Neural cell (in vitro differentiated cells): Measurements from ENCODE around the gene RNF133. TPM values are rescaled to one million over a fixed set of nuclear protein-coding genes. Genes with fewer than 3 reads are reported as not detected.

Source experiments
- H2AFZ ChIP-seq: fragments of 200-600, 300-800 bp; sonication (generic), shearing (Covaris generic); 2 replicates; pipeline ENCODE4 v1.6.0; 2014; ENCODE audit warnings: low read depth, mild to moderate bottlenecking, antibody characterized with exemption, low read length, moderate library complexity
- H3F3A ChIP-seq: fragments of 200-600 bp; shearing (Covaris generic); 2 replicates; pipeline ENCODE4 v1.6.1; 2016; ENCODE audit warnings: mild to moderate bottlenecking, moderate library complexity, mixed read lengths, antibody characterized with exemption, low read length; ENCODE audit not compliant: insufficient read depth, poor library complexity, severe bottlenecking
- H3K27ac ChIP-seq: fragments of 200-600, 300-800 bp; sonication (generic), shearing (Covaris generic); 2 replicates; pipeline ENCODE4 v1.5.1; 2014; ENCODE audit warnings: mild to moderate bottlenecking, low read length, moderate library complexity
- H3K27me3 ChIP-seq: fragments of 300-800, 200-600 bp; sonication (generic), shearing (Covaris generic); 2 replicates; pipeline ENCODE4 v1.6.0; 2014; ENCODE audit warnings: mild to moderate bottlenecking, low read depth, low read length, moderate library complexity; ENCODE audit not compliant: insufficient read depth
- H3K36me3 ChIP-seq: fragments of 300-800, 200-600 bp; sonication (generic), shearing (Covaris generic); 2 replicates; pipeline ENCODE4 v1.5.1; 2014; ENCODE audit warnings: mild to moderate bottlenecking, antibody characterized with exemption, low read length, moderate library complexity; ENCODE audit not compliant: insufficient read depth
- H3K4me2 ChIP-seq: fragments of 300-800, 200-600 bp; sonication (generic), shearing (Covaris generic); 2 replicates; pipeline ENCODE4 v1.6.0; 2014; ENCODE audit warnings: mild to moderate bottlenecking, low read length
- H3K4me3 ChIP-seq: fragments of 300-800, 200-600 bp; sonication (generic), shearing (Covaris generic); 2 replicates; pipeline ENCODE4 v1.5.1; 2014; ENCODE audit warnings: mild to moderate bottlenecking, low read length, moderate library complexity
- H3K79me2 ChIP-seq: fragments of 200-600 bp; shearing (Covaris generic); replicated peaks from 2 replicates; pipeline ENCODE4 v1.6.0; 2014; ENCODE audit warnings: mild to moderate bottlenecking, low read length, moderate library complexity; ENCODE audit not compliant: insufficient read depth
- H3K9ac ChIP-seq: fragments of 300-800, 200-600 bp; sonication (generic), shearing (Covaris generic); 2 replicates; pipeline ENCODE4 v1.6.1; 2016; ENCODE audit warnings: mild to moderate bottlenecking, low read length, mixed read lengths
- H3K9me2 ChIP-seq: fragments of 200-600 bp; shearing (Covaris generic); 2 replicates; pipeline ENCODE4 v1.6.1; 2016; ENCODE audit warnings: mild to moderate bottlenecking, low read length, mixed read lengths; ENCODE audit not compliant: insufficient read depth
- H3K9me3 ChIP-seq: fragments of 200-600, 300-800 bp; sonication (generic), shearing (Covaris generic); 2 replicates; pipeline ENCODE4 v1.6.1; 2016; ENCODE audit warnings: mild to moderate bottlenecking, mixed run types, low read length, moderate library complexity, mixed read lengths
- H4K20me1 ChIP-seq: fragments of 200-600 bp; shearing (Covaris generic); 2 replicates; pipeline ENCODE4 v1.6.1; 2016; ENCODE audit warnings: mild to moderate bottlenecking, mixed run types; ENCODE audit not compliant: insufficient read depth
- CTCF ChIP-seq: fragments of 450-650 bp; IDR thresholded peaks from 2 replicates; pipeline ENCODE4 v1.5.1; 2014; ENCODE audit warnings: antibody characterized with exemption, mild to moderate bottlenecking, moderate library complexity; ENCODE audit not compliant: poor library complexity, severe bottlenecking
- EP300 ChIP-seq: fragments of 450-650 bp; conservative IDR thresholded peaks from 2 replicates; pipeline ENCODE4 v1.6.1; 2014; ENCODE audit warnings: antibody characterized with exemption, mild to moderate bottlenecking, moderate library complexity; ENCODE audit not compliant: poor library complexity, severe bottlenecking
- EZH2 ChIP-seq: fragments of 200-600, 300-800 bp; shearing (Covaris generic), sonication (generic); IDR thresholded peaks from 2 replicates; pipeline ENCODE4 v1.6.1; 2014; ENCODE audit warnings: antibody characterized with exemption, low read length, borderline replicate concordance, mild to moderate bottlenecking; ENCODE audit not compliant: insufficient read depth, poor library complexity, severe bottlenecking
- MXI1 ChIP-seq: fragments of 450-650 bp; conservative IDR thresholded peaks from 2 replicates; pipeline ENCODE4 v1.6.1; 2014; ENCODE audit warnings: antibody characterized with exemption, mild to moderate bottlenecking; ENCODE audit not compliant: poor library complexity, severe bottlenecking
- POLR2AphosphoS5 ChIP-seq: IDR thresholded peaks from 2 replicates; pipeline ENCODE4 v1.6.1; 2012
- RAD21 ChIP-seq: fragments of 450-650 bp; conservative IDR thresholded peaks from 2 replicates; pipeline ENCODE4 v1.6.1; 2014; ENCODE audit warnings: antibody characterized with exemption, mild to moderate bottlenecking, moderate library complexity
- SMC3 ChIP-seq: fragments of 450-650 bp; conservative IDR thresholded peaks from 2 replicates; pipeline ENCODE4 v1.6.1; 2014; ENCODE audit warnings: antibody characterized with exemption, mild to moderate bottlenecking, moderate library complexity; ENCODE audit not compliant: poor library complexity
- TAF1 ChIP-seq: IDR thresholded peaks from 2 replicates; pipeline ENCODE4 v1.6.1; 2012; ENCODE audit warnings: low read depth
- polyA plus RNA-seq: library from polyadenylated mRNA; depleted of rRNA; stranded (reverse); fragments of >200 nt; gene quantifications from 2 replicates; pipeline ENCODE4 v1.2.3, GENCODE V29; 2014
- TF ChIP-seq, protein P1 (sequence below): IDR thresholded peaks from 2 replicates; pipeline ENCODE4 v1.6.1; 2012; ENCODE audit warnings: borderline replicate concordance

RNF133 gene
- polyA plus RNA-seq, 1 donor from 2014 or later, result not detected

- Histone ChIP-seq H3K27ac (no peak overlapping the region), H3K27me3 (no peaks in the 10 kb centered on the region), H3K4me2 (no peak overlapping the region), H3K9me3 (no peaks in the 10 kb centered on the region), H3K9ac (no peak overlapping the region), H4K20me1 (no peaks in the 10 kb centered on the region), H3K79me2 (no peaks in the 10 kb centered on the region), H3K9me2 (no peaks in the 10 kb centered on the region), H2AFZ (no peak overlapping the region), H3K4me3 (no peak overlapping the region), H3K36me3 (no peaks in the 10 kb centered on the region), H3F3A (no peaks in the 10 kb centered on the region)
- TF ChIP-seq EZH2 (no peak), SMC3 (no peak), TAF1 (no peak), CTCF (no peak), MXI1 (no peak), POLR2AphosphoS5 (no peak), RAD21 (no peak), EP300 (no peak)
- TF ChIP-seq, protein P1, sequence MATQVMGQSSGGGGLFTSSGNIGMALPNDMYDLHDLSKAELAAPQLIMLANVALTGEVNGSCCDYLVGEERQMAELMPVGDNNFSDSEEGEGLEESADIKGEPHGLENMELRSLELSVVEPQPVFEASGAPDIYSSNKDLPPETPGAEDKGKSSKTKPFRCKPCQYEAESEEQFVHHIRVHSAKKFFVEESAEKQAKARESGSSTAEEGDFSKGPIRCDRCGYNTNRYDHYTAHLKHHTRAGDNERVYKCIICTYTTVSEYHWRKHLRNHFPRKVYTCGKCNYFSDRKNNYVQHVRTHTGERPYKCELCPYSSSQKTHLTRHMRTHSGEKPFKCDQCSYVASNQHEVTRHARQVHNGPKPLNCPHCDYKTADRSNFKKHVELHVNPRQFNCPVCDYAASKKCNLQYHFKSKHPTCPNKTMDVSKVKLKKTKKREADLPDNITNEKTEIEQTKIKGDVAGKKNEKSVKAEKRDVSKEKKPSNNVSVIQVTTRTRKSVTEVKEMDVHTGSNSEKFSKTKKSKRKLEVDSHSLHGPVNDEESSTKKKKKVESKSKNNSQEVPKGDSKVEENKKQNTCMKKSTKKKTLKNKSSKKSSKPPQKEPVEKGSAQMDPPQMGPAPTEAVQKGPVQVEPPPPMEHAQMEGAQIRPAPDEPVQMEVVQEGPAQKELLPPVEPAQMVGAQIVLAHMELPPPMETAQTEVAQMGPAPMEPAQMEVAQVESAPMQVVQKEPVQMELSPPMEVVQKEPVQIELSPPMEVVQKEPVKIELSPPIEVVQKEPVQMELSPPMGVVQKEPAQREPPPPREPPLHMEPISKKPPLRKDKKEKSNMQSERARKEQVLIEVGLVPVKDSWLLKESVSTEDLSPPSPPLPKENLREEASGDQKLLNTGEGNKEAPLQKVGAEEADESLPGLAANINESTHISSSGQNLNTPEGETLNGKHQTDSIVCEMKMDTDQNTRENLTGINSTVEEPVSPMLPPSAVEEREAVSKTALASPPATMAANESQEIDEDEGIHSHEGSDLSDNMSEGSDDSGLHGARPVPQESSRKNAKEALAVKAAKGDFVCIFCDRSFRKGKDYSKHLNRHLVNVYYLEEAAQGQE, result no peak
These were observed 22.5 kb downstream of the RNF133 start for GRCh38 chr7:122676466-122676865.

DNA sequence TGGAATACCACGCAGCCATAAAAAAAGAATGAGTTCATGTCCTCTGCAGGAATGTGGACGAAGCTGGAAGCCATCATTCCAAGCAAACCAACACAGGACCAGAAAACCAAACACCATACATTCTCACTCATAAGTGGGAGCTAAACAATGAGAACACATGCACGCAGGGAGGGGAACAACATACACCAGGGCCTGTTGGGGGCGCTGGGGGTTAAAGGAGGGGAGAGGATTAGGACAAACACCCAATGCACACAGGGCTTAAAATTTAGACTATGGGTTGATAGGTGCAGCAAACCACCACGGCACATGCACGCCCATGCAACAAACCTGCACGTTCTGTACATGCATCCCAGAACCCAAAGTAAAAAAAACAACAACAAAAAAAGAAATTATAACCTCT lies 23.3 kb downstream of the RNF133 start:
- Histone ChIP-seq H3K36me3 (no peaks in the 10 kb centered on the region), H3K9me2 (no peaks in the 10 kb centered on the region), H4K20me1 (no peaks in the 10 kb centered on the region), H3K27ac (no peak overlapping the region), H3K27me3 (no peaks in the 10 kb centered on the region), H3F3A (no peaks in the 10 kb centered on the region), H3K4me2 (no peak overlapping the region), H3K9me3 (no peaks in the 10 kb centered on the region), H3K79me2 (no peaks in the 10 kb centered on the region), H3K4me3 (no peak overlapping the region), H2AFZ (no peak overlapping the region), H3K9ac (no peak overlapping the region)
- TF ChIP-seq SMC3 (no peak), MXI1 (no peak), POLR2AphosphoS5 (no peak), CTCF (no peak), EP300 (no peak), EZH2 (no peak), TAF1 (no peak), RAD21 (no peak)
- TF ChIP-seq, protein P1, result no peak
